Right kidney (tissue), 9 donors: ENCODE data around the gene DBNDD1.
"Not testable (repeated sequence)": the region's sequence is repeated elsewhere in the genome, so short reads cannot be mapped to it uniquely, and the experiment has no call there.

Experiments used
- DNase-seq: peaks from one replicate; pipeline ENCODE4 v3.0.0-alpha.2; 2016
- long read RNA-seq, 8 donors: transcript quantifications; one replicate each; lab custom pipeline, GENCODE V29; 2026

DBNDD1 gene
- long read RNA-seq, donor 1, transcript DBNDD1-207 (1 exons, 2,889 nt), result major isoform, 5 of 7 reads
- long read RNA-seq, donor 1, partial matches to known transcripts, result 0 of 7 reads
- long read RNA-seq, donor 1, other reads (novel, unspliced or antisense), result 0 of 7 reads
- long read RNA-seq, donor 2, partial matches to known transcripts, result 0 of 8 reads
- long read RNA-seq, donor 2, other reads (novel, unspliced or antisense), result 0 of 8 reads
- long read RNA-seq, donor 3, partial matches to known transcripts, result 0 of 6 reads
- long read RNA-seq, donor 3, other reads (novel, unspliced or antisense), result 0 of 6 reads
- long read RNA-seq, donor 4, partial matches to known transcripts, result 0 of 8 reads
- long read RNA-seq, donor 4, other reads (novel, unspliced or antisense), result 0 of 8 reads
- long read RNA-seq, donor 5, transcript DBNDD1-201 (4 exons, 2,079 nt), result major isoform, 7 of 14 reads
- long read RNA-seq, donor 5, transcript DBNDD1-207 (1 exons, 2,889 nt), result minor isoform, 5 of 14 reads
- long read RNA-seq, donor 5, partial matches to known transcripts, result 0 of 14 reads
- long read RNA-seq, donor 5, other reads (novel, unspliced or antisense), result 0 of 14 reads
- long read RNA-seq, donor 6, transcript DBNDD1-207 (1 exons, 2,889 nt), result major isoform, 13 of 18 reads
- long read RNA-seq, donor 6, partial matches to known transcripts, result 0 of 18 reads
- long read RNA-seq, donor 6, other reads (novel, unspliced or antisense), result 0 of 18 reads
- long read RNA-seq, donor 7, result 0 reads
- long read RNA-seq, donor 8, transcript DBNDD1-207 (1 exons, 2,889 nt), result major isoform, 5 of 11 reads
- long read RNA-seq, donor 8, partial matches to known transcripts, result 0 of 11 reads
- long read RNA-seq, donor 8, other reads (novel, unspliced or antisense), result 0 of 11 reads

- peak; percentile 69 for DNase-seq
These were observed at the start of gene DBNDD1 for GRCh38 chr16:90018652-90019542. Gene DBNDD1, minus strand, starts transcription at chr16:90019456. Its CDS starts 115 bp downstream, at chr16:90019341.

DNA sequence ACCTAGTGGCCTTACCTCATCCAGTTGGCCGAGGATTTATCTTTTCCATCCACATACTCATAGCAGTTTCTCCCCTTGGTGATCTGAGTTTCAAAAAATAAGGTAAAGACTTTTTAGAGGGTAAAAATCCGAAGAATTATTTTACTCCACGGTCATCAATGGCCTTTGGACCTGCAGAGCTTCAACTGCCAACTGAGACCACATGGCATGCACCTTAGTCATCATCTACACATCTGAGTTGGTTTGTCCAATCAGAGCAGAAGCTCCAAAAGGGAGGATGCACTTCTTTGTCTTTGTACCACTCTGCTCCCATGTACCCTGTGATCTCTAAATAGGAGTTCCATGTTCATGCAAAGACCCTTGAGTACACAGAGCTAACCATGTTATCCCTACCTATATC lies 42.2 kb upstream of the DBNDD1 start:
- DNase-seq, result no peak

- no peak for DNase-seq
These were observed 38.5 kb upstream of the DBNDD1 start for GRCh38 chr16:90057738-90058173.

GRCh38 chr16:90056521-90056920 lies 37.3 kb upstream of the DBNDD1 start:
- DNase-seq, result not testable (repeated sequence)

- DNase-seq, result no peak
These were observed 36.1 kb upstream of the DBNDD1 start for GRCh38 chr16:90055371-90055770.

DNA sequence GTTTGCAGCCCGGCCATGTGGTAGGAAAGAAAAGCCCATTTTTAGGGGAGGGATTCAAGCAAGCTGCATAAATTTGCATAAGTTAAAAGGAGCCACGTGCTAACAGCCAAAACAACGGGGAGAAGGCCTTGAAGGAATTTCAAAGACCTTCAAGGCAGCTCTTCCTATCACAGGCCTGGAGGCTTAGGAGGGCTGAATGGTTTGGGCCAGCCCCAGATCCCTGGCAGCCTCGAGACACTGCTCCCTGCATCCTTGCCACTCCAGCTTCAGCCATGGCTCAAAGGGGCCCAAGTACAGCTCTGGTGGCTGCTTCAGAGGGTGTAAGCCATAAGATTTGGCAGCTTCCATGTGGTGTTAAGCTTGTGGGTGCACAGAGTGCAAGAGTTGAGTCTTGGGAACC lies 35.3 kb upstream of the DBNDD1 start:
- no peak for DNase-seq

- no peak for DNase-seq
These were observed 34.7 kb upstream of the DBNDD1 start for GRCh38 chr16:90053902-90054500.

GRCh38 chr16:90050969-90051368 lies 31.7 kb upstream of the DBNDD1 start:
- DNase-seq, result no peak

GRCh38 chr16:90048737-90049330 lies 29.6 kb upstream of the DBNDD1 start:
- DNase-seq, result no peak

- DNase-seq, result no peak
These were observed 29.1 kb upstream of the DBNDD1 start for GRCh38 chr16:90048347-90048722.

DNA sequence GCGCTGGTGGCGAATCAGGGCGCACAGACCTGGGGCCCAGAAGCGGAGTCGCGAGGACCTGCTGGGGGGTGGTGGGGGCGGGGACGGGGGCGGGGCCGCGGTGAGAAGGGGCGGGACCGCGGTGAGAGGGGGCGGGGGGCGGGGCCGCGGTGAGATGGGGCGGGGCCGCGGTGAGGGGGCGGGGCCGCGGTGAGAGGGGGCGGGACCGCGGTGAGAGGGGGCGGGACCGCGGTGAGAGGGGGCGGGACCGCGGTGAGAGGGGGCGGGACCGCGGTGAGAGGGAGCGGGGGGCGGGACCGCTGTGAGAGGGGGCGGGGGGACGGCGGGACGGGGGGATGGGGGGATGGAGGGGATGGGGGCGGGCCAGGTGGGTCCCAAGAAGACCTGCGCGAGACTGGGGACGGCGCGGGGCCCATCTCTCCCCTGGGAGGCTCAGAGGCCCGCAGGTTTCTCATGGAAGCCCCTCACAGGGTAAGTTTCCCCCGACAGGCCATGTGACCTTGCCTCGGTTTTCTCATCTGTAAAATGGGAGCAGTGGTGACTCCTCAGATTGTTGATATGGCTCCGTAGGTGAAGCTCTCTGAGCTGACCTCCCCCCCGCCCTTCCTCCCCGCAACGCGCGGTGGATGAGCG lies 28.6 kb upstream of the DBNDD1 start:
- no peak for DNase-seq

- peak; percentile 77 for DNase-seq
These were observed 27.9 kb upstream of the DBNDD1 start for GRCh38 chr16:90046971-90047713.

DNA sequence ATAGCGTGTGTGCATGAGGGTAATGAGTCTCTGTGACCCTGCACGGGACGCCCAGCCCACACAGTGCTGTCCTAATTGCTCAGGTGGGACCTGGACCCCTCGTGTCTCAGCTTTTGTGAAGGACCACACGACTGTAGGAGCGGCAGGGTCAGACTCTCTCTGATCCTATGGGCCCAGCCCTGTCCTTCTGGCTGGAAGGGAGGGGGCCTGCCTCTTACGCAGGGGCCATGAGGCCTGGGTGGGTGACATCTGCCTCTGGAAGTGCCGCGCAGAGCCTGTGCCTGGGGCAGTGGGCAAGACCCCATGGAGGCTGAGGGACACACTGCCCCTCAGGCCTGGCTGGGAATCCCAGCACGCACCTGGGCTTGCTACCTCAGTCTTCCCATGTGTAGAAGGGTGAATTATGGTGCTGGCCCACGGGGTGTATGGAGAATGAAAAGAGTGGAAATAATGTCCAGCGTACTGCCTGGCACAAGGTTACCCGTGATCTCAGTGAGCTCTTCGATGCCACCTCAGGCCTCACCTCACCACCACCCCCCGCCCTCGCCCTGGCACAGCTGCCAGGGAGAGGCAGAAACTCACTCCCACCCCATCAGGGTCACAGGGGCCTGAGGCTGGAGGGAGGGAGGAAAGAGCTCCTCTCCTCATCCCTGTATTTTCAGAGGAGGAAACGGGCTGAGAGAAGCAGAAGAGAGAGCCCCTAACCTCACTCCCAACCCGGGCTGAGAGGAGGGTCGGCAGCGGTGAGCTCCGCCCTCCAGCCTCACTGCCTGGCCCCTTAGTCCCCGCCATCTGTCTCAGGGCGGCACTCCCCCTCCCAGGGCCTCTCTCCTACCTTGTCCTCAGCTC lies 27.1 kb upstream of the DBNDD1 start:
- no peak for DNase-seq

- DNase-seq, result no peak
These were observed 24.9 kb upstream of the DBNDD1 start for GRCh38 chr16:90044111-90044551.

- DNase-seq, result no peak
These were observed 24.3 kb upstream of the DBNDD1 start for GRCh38 chr16:90043526-90043925.

DNA sequence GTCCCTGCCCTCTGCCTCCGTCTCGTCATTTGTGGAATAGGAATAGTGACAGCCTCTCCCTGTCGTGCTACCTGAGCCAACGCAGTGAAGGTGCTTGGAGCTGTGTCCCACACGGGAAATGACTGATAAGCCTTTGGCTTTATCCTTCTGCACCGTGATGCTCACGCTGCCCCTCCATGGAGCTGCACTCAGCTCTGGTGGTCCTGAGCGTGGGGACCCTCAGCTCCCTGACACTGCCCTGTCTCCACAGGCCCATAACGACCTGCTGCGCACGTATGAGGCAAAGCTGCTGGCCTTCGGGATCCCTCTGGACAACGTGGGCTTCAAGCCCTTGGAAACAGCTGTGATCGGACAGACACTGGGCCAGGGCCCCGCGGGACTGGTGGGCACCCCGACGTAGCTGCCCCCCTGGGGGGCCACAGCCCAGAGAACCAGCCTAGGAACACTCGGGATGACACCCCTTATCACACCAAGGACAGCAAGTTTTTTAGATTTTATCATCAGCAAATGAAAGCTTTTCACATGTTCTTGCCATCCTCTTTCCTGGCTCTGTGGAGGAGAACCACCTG lies 23.8 kb upstream of the DBNDD1 start:
- DNase-seq, result no peak

- DNase-seq, result no peak
These were observed 22.7 kb upstream of the DBNDD1 start for GRCh38 chr16:90041896-90042473.
